Kidney (tissue), 14 donors: ENCODE measurements around the gene NLGN2. TPM values are rescaled to one million over a fixed set of nuclear protein-coding genes. Genes with fewer than 3 reads are reported as not detected.

ENCODE experiments used
- DNase-seq, 5 donors: peaks; one replicate each; pipeline ENCODE4 v3.0.0-alpha.2; 2013 to 2020
- FAIRE-seq: peaks from 2 replicates; lab custom pipeline; 2012; peaks lifted over from hg19 to GRCh38; lab: Jason Lieb, UNC
- H3K27ac ChIP-seq, 2 donors: one replicate each; pipeline ENCODE4 v1.7.0; 2013; ENCODE audit warnings: low read depth in 2 of 2, low read length in 2 of 2, inconsistent platforms in 1 of 2
- H3K27me3 ChIP-seq: one replicate; pipeline ENCODE4 v1.7.1; 2013; ENCODE audit warnings: low read length, inconsistent platforms; ENCODE audit not compliant: control insufficient read depth, insufficient read depth
- H3K36me3 ChIP-seq, 3 donors: one replicate each; pipeline versions ENCODE4 v1.7.0 to v1.7.1; 2013; ENCODE audit warnings: low read length in 3 of 3, control low read depth in 1 of 3, inconsistent platforms in 1 of 3; ENCODE audit not compliant: insufficient read depth in 3 of 3, control insufficient read depth in 2 of 3
- H3K4me1 ChIP-seq, 3 donors: one replicate each; pipeline versions ENCODE4 v1.7.0 to v1.7.1; 2013; ENCODE audit warnings: low read length in 3 of 3, inconsistent platforms in 1 of 3, low read depth in 1 of 3; ENCODE audit not compliant: control insufficient read depth in 2 of 3, insufficient read depth in 2 of 3
- H3K4me3 ChIP-seq, 3 donors: one replicate each; pipeline versions ENCODE4 v1.7.0 to v1.8.1; 2013; ENCODE audit warnings: low read length in 3 of 3, control low read depth in 1 of 3, inconsistent platforms in 1 of 3
- H3K9ac ChIP-seq, 3 donors: one replicate each; pipeline versions ENCODE4 v1.7.0 to v1.7.1; 2013; ENCODE audit warnings: low read length in 3 of 3, control low read depth in 1 of 3, inconsistent platforms in 1 of 3
- H3K9me3 ChIP-seq, 3 donors: one replicate each; pipeline versions ENCODE4 v1.7.0 to v1.7.1; 2013; ENCODE audit warnings: low read length in 3 of 3, control low read depth in 1 of 3, inconsistent platforms in 1 of 3; ENCODE audit not compliant: control insufficient read depth in 2 of 3, insufficient read depth in 1 of 3
- CTCF ChIP-seq: IDR thresholded peaks from 3 replicates; pipeline ENCODE4 v1.5.1; 2012; ENCODE audit warnings: mild to moderate bottlenecking, moderate library complexity, borderline replicate concordance; ENCODE audit not compliant: insufficient read depth; ENCODE audit errors: extremely low read depth
- intact Hi-C: fragments of 100-400 bp; cut with DNase I; formaldehyde crosslinking; loops from one replicate; pipeline ENCODE4 v1.11.1; 2022
- polyA plus RNA-seq: library from polyadenylated mRNA; stranded (reverse); fragments of 350-450 nt; fragmentation: Illumina TruSeq; extraction: RNeasy Lipid Tissue Mini Kit (QIAGEN cat#74804); gene quantifications from one replicate; pipeline ENCODE4 v1.2.3, GENCODE V29; 2014; ENCODE audit warnings: low read depth, low replicate concordance; ENCODE audit not compliant: insufficient read depth
- total RNA-seq: library from RNA; stranded (reverse); fragmentation: NEBNext Ultra II Directional; extraction: Animal tissue kit (Norgen Biotek cat#: 25700); gene quantifications from one replicate; pipeline ENCODE4 v1.2.1, GENCODE V29; 2021
- donor health status: control.
- donor health status: control.
- donor health status: control.
- donor health status: control.
- donor health status: control.
- donor health status: DM: yes; HTN: yes; CAD: no.
- donor health status: Normal renal cell carcinoma (clear cell type).

NLGN2 gene
- total and polyA plus RNA-seq, 2 donors from 2014 or later: 7.3 to 23.4 TPM

GRCh38 chr17:7411427-7411750 lies 3.7 kb downstream of the NLGN2 start:
- no peak for TF ChIP-seq CTCF
- no peak for FAIRE-seq

GRCh38 chr17:7413346-7413985 lies 5.8 kb downstream of the NLGN2 start:
- Histone ChIP-seq H3K27me3 (no peaks in the 10 kb centered on the region), H3K9ac (no peak overlapping the region), H3K36me3 (no peaks in the 10 kb centered on the region), H3K9me3 (no peaks in the 10 kb centered on the region), H3K4me3 (no peak overlapping the region), H3K27ac (no peak overlapping the region), H3K4me1 (no peaks in the 10 kb centered on the region)
- no peak for TF ChIP-seq CTCF
- FAIRE-seq (no peak), DNase-seq (no peak)
- intact Hi-C loops: no loop called here

More at GRCh38 chr17:7411427-7411750, 3.7 kb downstream of the NLGN2 start:
- DNase-seq: no peak
- Histone ChIP-seq H3K4me3 (no peak overlapping the region), H3K27ac (no peak overlapping the region), H3K4me1 (no peaks in the 10 kb centered on the region), H3K9ac (no peak overlapping the region), H3K9me3 (no peaks in the 10 kb centered on the region), H3K36me3 (no peaks in the 10 kb centered on the region), H3K27me3 (no peaks in the 10 kb centered on the region)
- intact Hi-C loops: no loop called here

GRCh38 chr17:7414837-7415236 lies 7.2 kb downstream of the NLGN2 start:
- no peaks in the 10 kb centered on the region for H3K9me3 ChIP-seq
- no peak for TF ChIP-seq CTCF
- no peak overlapping the region for H3K4me3 ChIP-seq
- DNase-seq (no peak), FAIRE-seq (no peak)
- no peak overlapping the region for H3K9ac ChIP-seq
- H3K36me3 ChIP-seq: no peaks in the 10 kb centered on the region
- intact Hi-C loops: no loop called here
- no peak overlapping the region for H3K27ac ChIP-seq
- no peaks in the 10 kb centered on the region for H3K4me1 ChIP-seq
- H3K27me3 ChIP-seq: no peaks in the 10 kb centered on the region

- no peak overlapping the region for H3K9ac ChIP-seq
- H3K9me3 ChIP-seq: no peaks in the 10 kb centered on the region
- DNase-seq (no peak), FAIRE-seq (no peak)
- intact Hi-C loops: no loop called here
- no peaks in the 10 kb centered on the region for H3K27me3 ChIP-seq
- TF ChIP-seq CTCF: no peak
- H3K4me1 ChIP-seq: no peaks in the 10 kb centered on the region
- H3K4me3 ChIP-seq: no peak overlapping the region
- no peaks in the 10 kb centered on the region for H3K36me3 ChIP-seq
- no peak overlapping the region for H3K27ac ChIP-seq
Observed at GRCh38 chr17:7415784-7416183, 8.1 kb downstream of the NLGN2 start.
